Measurements from ENCODE around the gene CFAP210.

DNA sequence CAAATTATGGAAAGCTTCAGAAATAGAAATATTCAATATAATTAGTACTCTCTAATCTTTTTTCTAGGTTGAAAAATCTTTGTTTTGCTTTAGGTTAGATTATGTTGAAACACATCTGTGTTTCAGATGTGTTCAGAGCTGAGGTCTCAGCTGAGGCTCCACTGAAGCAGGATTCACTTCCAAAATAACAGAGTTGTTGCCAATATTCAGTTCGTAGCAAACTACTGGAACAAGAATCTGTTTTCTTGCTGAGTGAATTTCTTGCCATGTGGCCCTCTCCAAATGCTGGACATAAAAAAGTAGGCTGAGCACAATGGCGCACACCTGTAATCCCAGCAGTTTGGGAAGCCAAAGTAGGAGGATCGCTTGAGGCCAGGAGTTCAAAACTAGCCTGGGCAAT lies 8.8 kb upstream of the CFAP210 start:
- TF ChIP-seq, protein P1, sequence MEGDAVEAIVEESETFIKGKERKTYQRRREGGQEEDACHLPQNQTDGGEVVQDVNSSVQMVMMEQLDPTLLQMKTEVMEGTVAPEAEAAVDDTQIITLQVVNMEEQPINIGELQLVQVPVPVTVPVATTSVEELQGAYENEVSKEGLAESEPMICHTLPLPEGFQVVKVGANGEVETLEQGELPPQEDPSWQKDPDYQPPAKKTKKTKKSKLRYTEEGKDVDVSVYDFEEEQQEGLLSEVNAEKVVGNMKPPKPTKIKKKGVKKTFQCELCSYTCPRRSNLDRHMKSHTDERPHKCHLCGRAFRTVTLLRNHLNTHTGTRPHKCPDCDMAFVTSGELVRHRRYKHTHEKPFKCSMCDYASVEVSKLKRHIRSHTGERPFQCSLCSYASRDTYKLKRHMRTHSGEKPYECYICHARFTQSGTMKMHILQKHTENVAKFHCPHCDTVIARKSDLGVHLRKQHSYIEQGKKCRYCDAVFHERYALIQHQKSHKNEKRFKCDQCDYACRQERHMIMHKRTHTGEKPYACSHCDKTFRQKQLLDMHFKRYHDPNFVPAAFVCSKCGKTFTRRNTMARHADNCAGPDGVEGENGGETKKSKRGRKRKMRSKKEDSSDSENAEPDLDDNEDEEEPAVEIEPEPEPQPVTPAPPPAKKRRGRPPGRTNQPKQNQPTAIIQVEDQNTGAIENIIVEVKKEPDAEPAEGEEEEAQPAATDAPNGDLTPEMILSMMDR (IDR thresholded peaks at IDR 0.05), result no peak
- no peak for TF ChIP-seq POLR2A (IDR thresholded peaks at IDR 0.05)
